Stimulated activated CD4-positive, alpha-beta T cell treated with anti-CD3 and anti-CD28 coated beads, TNF-alpha, amount 100 ng/mL, for 48 hours (primary cell): Measurements from ENCODE around the gene TMCC2.

Experiments
- DNase-seq, 3 donors: peaks; one replicate each; pipeline ENCODE4 v3.0.0-alpha.2; 2020; ENCODE audit warnings: low read depth in 3 of 3

TMCC2 gene

GRCh38 chr1:205239078-205239477, 11.3 kb downstream of the TMCC2 start:
- no peak for DNase-seq

DNA sequence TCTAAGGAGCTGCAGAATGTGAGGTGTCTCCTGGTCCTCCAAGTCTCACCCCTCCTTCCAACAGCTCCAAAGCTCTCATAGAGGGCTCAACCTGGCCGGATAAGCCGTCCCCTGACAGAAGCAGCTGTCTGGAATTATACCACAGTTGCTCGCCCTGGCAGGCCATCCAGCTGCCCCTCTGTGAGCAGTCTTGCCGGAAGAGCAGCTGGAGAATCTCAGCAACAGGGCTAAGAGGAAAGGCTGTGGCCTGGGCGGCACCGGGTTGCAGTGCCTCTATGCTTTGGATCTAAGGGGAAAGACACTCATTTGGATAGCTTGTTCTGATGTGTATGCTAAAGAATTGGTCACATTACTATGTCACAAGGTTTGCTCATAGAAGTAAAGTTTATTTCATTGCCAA, 12.4 kb downstream of the TMCC2 start:
- no peak for DNase-seq

- DNase-seq: no peak
Measured at GRCh38 chr1:205240569-205240968, 12.8 kb downstream of the TMCC2 start.

GRCh38 chr1:205241366-205242030, 13.8 kb downstream of the TMCC2 start:
- DNase-seq: no peak

GRCh38 chr1:205243350-205244191, 15.8 kb downstream of the TMCC2 start:
- no peak for DNase-seq

DNA sequence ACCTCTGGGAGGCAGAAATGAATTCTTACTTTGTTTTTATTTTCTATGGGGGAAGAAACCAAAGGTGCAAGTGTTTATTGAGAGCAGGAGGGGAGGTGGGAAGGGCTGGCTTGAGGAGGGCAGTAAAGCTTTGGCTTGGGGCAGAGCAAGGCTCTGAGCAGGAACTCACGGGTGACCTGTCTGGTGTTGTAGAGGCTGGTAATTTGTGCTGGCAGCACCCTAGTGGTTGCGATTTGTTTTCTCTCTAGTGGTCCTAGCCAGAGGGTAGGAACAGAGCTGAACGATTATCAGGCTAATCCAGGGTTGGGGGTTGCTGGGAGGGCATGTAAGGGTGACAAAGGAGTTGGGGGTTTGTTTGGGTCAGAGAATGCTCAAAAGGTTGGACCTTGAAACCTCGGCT, 16.6 kb downstream of the TMCC2 start:
- DNase-seq: no peak

DNA sequence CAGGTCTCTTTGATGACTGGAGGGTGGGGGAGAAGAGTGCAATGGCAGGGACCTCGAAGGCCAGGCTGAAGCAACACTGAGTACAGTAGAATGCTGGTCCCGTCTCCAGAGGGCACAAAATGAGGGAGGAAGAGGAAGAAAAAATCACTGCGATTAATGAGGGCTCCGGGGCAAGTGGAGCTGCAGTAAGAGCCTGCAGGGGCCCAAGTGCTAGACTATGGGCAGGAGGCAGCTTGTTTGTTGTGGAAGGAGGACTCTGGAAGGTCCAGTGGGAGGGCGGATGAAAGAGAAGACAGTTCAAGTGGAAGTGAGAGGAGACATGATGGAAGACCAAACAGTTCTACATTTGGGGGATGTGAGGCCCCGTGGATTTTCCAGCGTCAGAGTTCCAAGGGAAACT, 17.4 kb downstream of the TMCC2 start:
- DNase-seq: no peak

GRCh38 chr1:205246351-205247119, 18.8 kb downstream of the TMCC2 start:
- DNase-seq: no peak

GRCh38 chr1:205247130-205247921, 19.6 kb downstream of the TMCC2 start:
- no peak for DNase-seq

DNA sequence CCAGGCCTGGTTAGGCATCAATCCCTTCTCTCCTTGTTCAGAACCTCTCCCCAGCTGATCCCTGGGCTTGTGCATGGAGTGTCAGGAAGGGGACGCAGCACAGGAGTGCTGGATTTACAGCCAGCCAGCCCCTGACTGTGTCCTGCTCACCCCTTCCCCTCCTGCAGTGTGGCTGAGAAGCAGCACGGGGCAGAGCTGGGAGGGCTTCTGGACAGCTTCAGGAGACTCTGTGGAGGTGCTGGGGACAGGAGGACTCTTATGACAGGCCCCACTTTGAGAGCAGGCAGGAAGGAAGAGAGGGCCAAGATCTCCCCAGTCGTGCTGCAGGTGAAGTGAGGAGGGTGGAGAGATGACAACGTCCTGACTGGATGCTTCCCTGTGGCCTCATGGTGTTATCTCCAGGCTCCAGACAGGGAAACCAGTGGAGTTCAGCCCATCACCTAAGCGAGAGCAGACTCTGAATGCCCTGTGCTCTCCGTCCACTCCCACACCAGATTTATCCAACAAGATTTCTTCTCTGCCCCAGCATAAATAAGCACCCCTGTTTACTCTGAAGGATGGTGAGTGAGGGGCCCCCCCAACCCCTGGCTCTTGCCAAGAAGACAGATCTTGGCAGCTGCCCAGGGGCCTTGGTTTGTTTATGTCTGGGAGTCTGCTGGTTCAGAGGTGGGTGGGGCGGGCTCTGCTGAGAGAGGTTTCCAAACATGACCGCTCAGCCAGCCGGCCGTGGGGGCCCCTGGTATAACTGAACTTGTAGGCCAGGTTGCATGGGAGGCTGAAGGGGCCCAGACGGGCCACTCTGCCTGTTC, 21.3 kb downstream of the TMCC2 start:
- DNase-seq: no peak

DNA sequence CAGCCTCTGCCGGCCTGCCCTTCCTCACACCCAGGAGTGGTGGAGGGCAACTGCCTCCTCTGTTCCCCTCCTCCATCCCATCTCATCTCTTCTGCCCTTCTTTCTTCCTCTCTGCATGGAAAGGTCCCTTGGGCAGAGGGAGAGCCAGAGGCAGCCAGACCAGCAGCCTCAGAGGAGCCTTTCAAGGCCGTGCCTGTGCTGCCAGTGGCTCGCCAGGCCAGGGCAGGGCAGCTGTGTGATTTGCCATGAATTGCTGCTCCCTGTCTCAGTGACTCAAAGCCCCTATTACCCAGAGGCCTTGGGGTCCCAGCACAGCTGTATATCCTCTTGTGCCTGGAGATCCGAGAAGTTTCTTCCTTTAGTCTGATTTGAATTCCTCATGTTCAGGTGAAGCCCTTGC, 21.9 kb downstream of the TMCC2 start:
- no peak for DNase-seq

- DNase-seq: no peak
Measured at GRCh38 chr1:205250699-205251098, 23.0 kb downstream of the TMCC2 start.

- DNase-seq: no peak
Measured at GRCh38 chr1:205251576-205251975, 23.8 kb downstream of the TMCC2 start.

GRCh38 chr1:205255941-205256780, 28.4 kb downstream of the TMCC2 start:
- DNase-seq: peak; percentile 70 to 85 (median 76)

DNA sequence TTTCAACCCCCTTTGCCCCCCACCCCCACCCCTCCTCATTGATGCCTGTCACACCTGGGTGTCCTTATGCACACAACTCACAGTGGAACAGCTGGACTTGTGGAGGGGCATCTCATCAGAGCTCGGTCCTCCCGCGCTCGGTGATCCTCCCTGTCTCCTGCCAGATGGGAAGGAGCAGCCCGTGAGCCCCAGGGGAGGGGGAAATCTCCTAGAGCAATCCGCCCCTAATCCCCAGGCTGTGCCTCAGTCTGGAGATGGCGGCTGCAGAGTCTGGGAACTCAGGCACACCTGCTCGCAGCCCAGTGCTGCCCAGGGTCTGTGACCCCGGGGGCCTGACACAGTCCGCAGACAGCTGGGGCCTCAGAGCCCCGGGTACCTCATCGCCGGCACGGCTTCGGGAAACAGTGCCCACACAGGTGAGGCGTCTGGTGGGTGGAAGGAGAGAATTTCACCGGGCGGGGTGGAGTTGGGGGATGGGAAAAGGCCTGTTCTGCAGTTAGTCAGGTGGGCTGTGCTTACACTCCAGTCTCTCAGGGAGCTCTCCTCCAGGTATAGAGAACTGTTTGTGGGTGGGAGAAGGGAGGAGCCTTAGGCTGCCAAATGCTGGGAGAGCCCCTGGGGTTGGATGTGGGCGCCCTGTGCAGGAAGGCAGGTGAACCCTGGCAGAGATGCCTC, 29.3 kb downstream of the TMCC2 start:
- no peak for DNase-seq

DNA sequence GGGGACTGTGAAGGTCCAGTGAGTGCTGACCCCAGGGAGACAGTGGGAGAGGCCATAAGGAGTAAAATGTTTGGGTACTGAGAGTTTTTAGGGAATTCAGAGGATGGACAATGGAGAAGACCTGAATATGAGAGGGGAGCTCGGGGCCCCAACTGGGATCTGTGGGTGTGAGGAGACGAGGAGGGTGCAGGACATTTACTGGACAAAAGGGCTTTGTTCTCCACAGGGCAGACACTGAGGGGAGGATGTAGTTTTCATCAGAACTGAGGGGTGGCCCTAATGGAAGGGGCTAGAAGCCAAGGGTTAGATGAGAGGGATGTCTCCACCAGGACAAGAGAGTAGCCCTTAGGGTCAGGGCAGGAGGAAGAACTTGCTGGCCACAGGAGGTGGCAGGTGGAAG, 30.0 kb downstream of the TMCC2 start:
- no peak for DNase-seq

GRCh38 chr1:205258261-205258691, 30.5 kb downstream of the TMCC2 start:
- no peak for DNase-seq

DNA sequence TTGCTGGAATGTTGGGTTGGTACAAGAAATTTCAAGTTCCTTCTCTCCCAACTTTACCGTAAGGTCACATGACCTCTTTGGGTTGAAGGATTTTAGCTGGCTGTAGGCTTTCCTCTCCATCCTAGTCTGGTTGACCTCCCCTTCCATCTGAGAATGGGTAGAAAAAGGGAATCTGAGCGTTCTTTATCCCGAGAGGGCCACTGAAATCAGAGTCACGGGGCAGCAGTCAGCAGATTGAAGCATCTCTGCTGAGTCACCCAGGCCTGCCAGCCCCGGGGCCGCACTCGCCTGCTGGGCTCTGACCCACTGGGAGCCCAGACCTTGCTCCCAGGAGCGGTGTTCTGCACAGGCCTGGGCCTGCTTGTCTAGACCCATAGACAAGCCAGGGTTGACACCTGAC, 31.0 kb downstream of the TMCC2 start:
- no peak for DNase-seq

GRCh38 chr1:205259324-205259832, 31.6 kb downstream of the TMCC2 start:
- DNase-seq: no peak
